Body of pancreas (tissue), 4 donors: ENCODE measurements around the gene ADK. TPM values are rescaled to one million over a fixed set of nuclear protein-coding genes. Genes with fewer than 3 reads are reported as not detected.
A peak's percentile ranks its signal among the peaks of the same experiment; 100 is the strongest.

Source experiments
- ATAC-seq: fragments of 150-250 bp; one replicate; pipeline ENCODE4 v1.9.1; 2016
- DNase-seq, 4 donors: peaks; one replicate each; pipeline ENCODE4 v3.0.0-alpha.2; 2019
- H3K27ac ChIP-seq, 4 donors: fragments of 200-600 bp; sonication (generic); 1 replicate in 3 of 4; 2 replicates in 1 of 4; pipeline versions ENCODE4 v1.5.1 to v1.6.1; 2016 to 2019; ENCODE audit warnings: mild to moderate bottlenecking in 1 of 4, mixed read lengths in 1 of 4, moderate library complexity in 1 of 4
- H3K27me3 ChIP-seq, 2 donors: fragments of 200-600 bp; sonication (generic); one replicate each; pipeline ENCODE4 v1.6.0; 2016; ENCODE audit warnings: mild to moderate bottlenecking in 1 of 2
- H3K36me3 ChIP-seq, 2 donors: fragments of 200-600 bp; sonication (generic); replicated peaks in 1 of 2; 2 replicates each; pipeline ENCODE4 v1.5.1; 2016; ENCODE audit warnings: low read depth in 2 of 2; ENCODE audit not compliant: insufficient read depth in 1 of 2
- H3K4me1 ChIP-seq: fragments of 200-600 bp; sonication (generic); one replicate; pipeline ENCODE4 v1.6.0; 2016
- H3K4me3 ChIP-seq, 2 donors: fragments of 200-600 bp; sonication (generic); 1 replicate in 1 of 2; 2 replicates in 1 of 2; pipeline ENCODE4 v1.5.1; 2016 to 2019
- H3K9me3 ChIP-seq, 3 donors: fragments of 200-600 bp; sonication (generic); 1 replicate in 2 of 3; 2 replicates in 1 of 3; pipeline ENCODE4 v1.5.1; 2016
- CTCF ChIP-seq, 7 experiments: fragments of 450-650 bp in 4 of 7; fragments of 200-600 bp in 3 of 7; sonication (generic) in 3 of 7; IDR thresholded peaks; one replicate each; pipeline ENCODE4 v1.5.1; 2016 to 2019; ENCODE audit warnings: antibody characterized with exemption in 7 of 7
- POLR2A ChIP-seq, 3 donors: fragments of 450-650 bp; IDR thresholded peaks; one replicate each; pipeline ENCODE4 v1.6.1; 2016; ENCODE audit warnings: antibody characterized with exemption in 3 of 3, mild to moderate bottlenecking in 2 of 3
- WGBS, 2 donors: methylation state at CpG; one replicate each; pipeline ENCODE4 v1.1.5; 2017; 5-methylcytosine and 5-hydroxymethylcytosine counted together
- intact Hi-C: fragments of 100-400 bp; cut with DNase I; formaldehyde crosslinking; loops from one replicate; pipeline ENCODE4 v1.15.1; 2023
- total RNA-seq, 2 donors: library from RNA; depleted of rRNA; stranded (reverse); fragments of >200 nt; gene quantifications; one replicate each; pipeline ENCODE4 v1.1.0, GENCODE V29; 2016

Gene ADK
- 10 to 100 TPM; 12.9 to 18.7 TPM for total RNA-seq

GRCh38 chr10:74150990-74151878 is at the start of gene ADK:
Gene ADK, plus strand, starts transcription at chr10:74151221. Its CDS starts 58 bp downstream, at chr10:74151279.
- Histone ChIP-seq H3K4me3 (peak within 1 kb of the TSS; percentile 61 to 75), H3K4me1 (peaks cover 31% of the 10 kb centered on the region), H3K27ac (peak within 1 kb of the TSS; percentile 87 to 98 (median 91)), H3K27me3 (no peaks in the 10 kb centered on the region), H3K9me3 (no peaks in the 10 kb centered on the region), H3K36me3 (no peaks in the 10 kb centered on the region)
- DNase-seq (peak; percentile 100), ATAC-seq (peak; percentile 97)
- intact Hi-C loops = no loop called here
- WGBS, 2 donors = 0% methylated on average over 30 to 57 of the region's 57 CpGs
- TF ChIP-seq CTCF (IDR thresholded peaks at IDR 0.05) = peak in 5 of 7 experiments; percentile 15 to 64 (median 32)
- peak; percentile 52 to 87 (median 76) for TF ChIP-seq POLR2A (IDR thresholded peaks at IDR 0.05)

DNA sequence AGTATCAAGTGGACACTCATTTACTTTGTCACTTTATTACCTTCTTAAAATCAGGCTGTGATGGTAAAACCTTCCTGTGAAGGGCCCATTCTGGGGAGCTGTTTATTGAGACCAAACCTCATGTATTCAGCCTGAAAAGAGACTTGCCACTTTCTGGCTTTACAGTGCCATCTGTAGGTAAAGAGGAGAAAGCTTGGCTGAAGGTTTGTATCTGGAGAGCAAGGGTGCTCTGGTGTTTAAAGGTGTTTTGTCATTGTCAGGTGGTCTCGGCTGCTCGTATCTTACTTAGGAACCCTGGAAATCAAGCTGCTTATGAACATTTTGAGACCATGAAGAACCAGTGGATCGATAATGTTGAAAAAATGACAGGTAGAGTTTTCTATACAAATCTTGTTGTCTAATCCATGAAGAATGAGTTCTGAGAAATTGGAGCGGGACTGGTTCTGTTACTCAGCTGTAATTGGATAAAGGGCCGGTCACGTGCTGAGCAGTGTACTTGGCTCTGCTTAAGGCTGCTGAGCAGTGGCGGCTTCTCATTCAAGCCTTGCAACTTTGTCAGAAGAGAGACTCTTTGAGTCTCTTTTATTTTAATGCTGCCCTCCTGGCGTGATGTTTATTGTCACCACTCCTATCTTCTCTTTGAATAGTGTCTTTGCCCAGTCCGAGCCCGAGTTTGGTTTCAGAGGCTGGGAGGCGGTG is 47.3 kb upstream of the ADK start:
- H3K27me3 ChIP-seq = no peaks in the 10 kb centered on the region
- TF ChIP-seq POLR2A (IDR thresholded peaks at IDR 0.05) (no peak), CTCF (IDR thresholded peaks at IDR 0.05) (peak in 2 of 7 experiments; percentile 13 to 17)
- 83 to 85% methylated on average over 11 of the region's 11 CpGs for WGBS, 2 donors
- ATAC-seq = no peak
- DNase-seq = no peak
- no peaks in the 10 kb centered on the region for H3K9me3 ChIP-seq
- H3K36me3 ChIP-seq = peaks cover 0 to 30% of the 10 kb centered on the region in 2 donors
- H3K4me3 ChIP-seq = no peak overlapping the region
- intact Hi-C loops = no loop called here
- no peak overlapping the region for H3K27ac ChIP-seq
- no peaks in the 10 kb centered on the region for H3K4me1 ChIP-seq

DNA sequence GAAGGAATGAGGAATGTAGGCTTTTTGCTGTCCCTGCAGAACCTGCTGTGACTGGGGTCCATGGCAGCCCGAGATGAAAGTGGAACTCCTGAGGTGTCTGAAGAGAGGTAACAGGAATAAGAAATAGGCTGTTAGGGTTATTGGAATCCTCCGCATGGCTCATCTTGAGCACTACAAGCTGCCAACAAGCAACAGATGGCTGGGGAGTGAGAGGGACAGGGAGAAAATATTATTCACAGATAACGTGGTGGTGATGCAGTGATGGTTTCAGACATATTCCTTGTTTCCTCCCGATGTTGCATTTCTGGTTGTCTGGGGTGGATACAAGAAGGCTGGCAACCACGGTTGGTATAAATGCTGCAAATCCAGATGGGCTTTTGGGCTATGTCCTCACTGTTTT is 46.5 kb upstream of the ADK start:
- Histone ChIP-seq H3K4me3 (no peak overlapping the region), H3K9me3 (no peaks in the 10 kb centered on the region), H3K4me1 (no peaks in the 10 kb centered on the region), H3K36me3 (peaks cover 0 to 33% of the 10 kb centered on the region in 2 donors), H3K27me3 (no peaks in the 10 kb centered on the region), H3K27ac (no peak overlapping the region)
- intact Hi-C loops = no loop called here
- ATAC-seq (no peak), DNase-seq (no peak)
- no peak for TF ChIP-seq POLR2A (IDR thresholded peaks at IDR 0.05)
- no peak for TF ChIP-seq CTCF (IDR thresholded peaks at IDR 0.05)
- WGBS, 2 donors = 90 to 98% methylated on average over 5 of the region's 5 CpGs

DNA sequence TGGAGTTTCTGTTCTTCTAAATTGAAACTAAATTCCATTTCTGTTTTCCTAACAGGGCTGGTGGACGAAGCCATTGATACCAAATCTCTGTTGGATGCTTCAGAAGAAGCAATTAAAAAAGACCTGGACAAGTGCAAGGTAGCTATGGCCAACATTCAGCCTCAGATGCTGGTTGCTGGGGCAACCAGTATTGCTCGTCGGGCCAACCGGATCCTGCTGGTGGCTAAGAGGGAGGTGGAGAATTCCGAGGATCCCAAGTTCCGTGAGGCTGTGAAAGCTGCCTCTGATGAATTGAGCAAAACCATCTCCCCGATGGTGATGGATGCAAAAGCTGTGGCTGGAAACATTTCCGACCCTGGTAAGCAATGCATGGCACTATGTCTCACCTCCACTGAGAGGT is 46.0 kb upstream of the ADK start:
- no peaks in the 10 kb centered on the region for H3K9me3 ChIP-seq
- H3K4me3 ChIP-seq = no peak overlapping the region
- H3K27me3 ChIP-seq = no peaks in the 10 kb centered on the region
- 76 to 88% methylated on average over 6 to 8 of the region's 8 CpGs for WGBS, 2 donors
- ATAC-seq (no peak), DNase-seq (no peak)
- intact Hi-C loops = no loop called here
- no peak for TF ChIP-seq POLR2A (IDR thresholded peaks at IDR 0.05)
- H3K4me1 ChIP-seq = no peaks in the 10 kb centered on the region
- H3K27ac ChIP-seq = no peak overlapping the region
- peaks cover 0 to 35% of the 10 kb centered on the region in 2 donors for H3K36me3 ChIP-seq

DNA sequence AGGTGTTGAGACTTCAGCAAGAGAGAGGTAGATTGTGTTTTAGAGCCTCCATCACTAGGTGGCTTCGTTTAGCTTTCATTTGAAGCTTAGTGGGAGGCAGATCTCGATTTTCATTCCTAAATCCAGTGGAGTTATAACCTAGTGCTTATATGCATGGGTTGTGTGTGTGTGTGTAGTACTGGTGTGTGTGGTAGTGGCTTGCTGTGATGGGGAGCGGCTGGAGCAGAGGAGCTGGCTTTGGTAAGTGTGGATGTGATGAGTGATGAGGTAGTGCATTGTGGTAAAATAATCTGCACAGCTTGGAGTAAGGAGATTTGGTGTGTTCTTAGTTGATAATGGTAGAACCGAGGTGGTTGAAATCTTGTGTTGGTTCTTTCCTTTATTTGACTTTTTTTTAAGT is 43.6 kb upstream of the ADK start:
- TF ChIP-seq POLR2A (IDR thresholded peaks at IDR 0.05) (no peak), CTCF (IDR thresholded peaks at IDR 0.05) (no peak)
- ATAC-seq (no peak), DNase-seq (no peak)
- intact Hi-C loops = no loop called here
- Histone ChIP-seq H3K27me3 (no peaks in the 10 kb centered on the region), H3K9me3 (no peaks in the 10 kb centered on the region), H3K4me3 (no peak overlapping the region), H3K36me3 (peaks cover 0 to 42% of the 10 kb centered on the region in 2 donors), H3K27ac (no peak overlapping the region), H3K4me1 (no peaks in the 10 kb centered on the region)
- 65 to 68% methylated on average over 4 of the region's 4 CpGs for WGBS, 2 donors
